SK-N-SH (cell line): Measurements from ENCODE around the gene PHOSPHO2.

ENCODE experiments used
- CTCF ChIP-seq: fragments of 200-600 bp; sonication (generic); IDR thresholded peaks from 2 replicates; pipeline ENCODE4 v1.6.1; 2017; ENCODE audit warnings: antibody characterized with exemption, mild to moderate bottlenecking, moderate library complexity
- POLR2AphosphoS5 ChIP-seq: IDR thresholded peaks from 2 replicates; pipeline ENCODE4 v1.6.1; 2012; ENCODE audit warnings: low read depth, low read length
- SMC3 ChIP-seq: IDR thresholded peaks from 2 replicates; pipeline ENCODE4 v1.6.1; 2012; ENCODE audit warnings: low read depth, low read length, improper control_type of control experiment
- TAF1 ChIP-seq: IDR thresholded peaks from 2 replicates; pipeline ENCODE4 v1.6.1; 2012; ENCODE audit warnings: low read depth, mild to moderate bottlenecking, low read length, moderate library complexity, borderline replicate concordance

GRCh38 chr2:169732075-169732474 lies 37.8 kb downstream of the PHOSPHO2 start:
- TF ChIP-seq TAF1 (no peak), SMC3 (no peak), CTCF (no peak), POLR2AphosphoS5 (no peak)
